Kidney capillary endothelial cell (primary cell): ENCODE data around the gene C3.

Experiments
- DNase-seq: peaks from one replicate; pipeline ENCODE4 v3.0.0-alpha.2; 2018; ENCODE audit warnings: low spot score

Gene C3

DNA sequence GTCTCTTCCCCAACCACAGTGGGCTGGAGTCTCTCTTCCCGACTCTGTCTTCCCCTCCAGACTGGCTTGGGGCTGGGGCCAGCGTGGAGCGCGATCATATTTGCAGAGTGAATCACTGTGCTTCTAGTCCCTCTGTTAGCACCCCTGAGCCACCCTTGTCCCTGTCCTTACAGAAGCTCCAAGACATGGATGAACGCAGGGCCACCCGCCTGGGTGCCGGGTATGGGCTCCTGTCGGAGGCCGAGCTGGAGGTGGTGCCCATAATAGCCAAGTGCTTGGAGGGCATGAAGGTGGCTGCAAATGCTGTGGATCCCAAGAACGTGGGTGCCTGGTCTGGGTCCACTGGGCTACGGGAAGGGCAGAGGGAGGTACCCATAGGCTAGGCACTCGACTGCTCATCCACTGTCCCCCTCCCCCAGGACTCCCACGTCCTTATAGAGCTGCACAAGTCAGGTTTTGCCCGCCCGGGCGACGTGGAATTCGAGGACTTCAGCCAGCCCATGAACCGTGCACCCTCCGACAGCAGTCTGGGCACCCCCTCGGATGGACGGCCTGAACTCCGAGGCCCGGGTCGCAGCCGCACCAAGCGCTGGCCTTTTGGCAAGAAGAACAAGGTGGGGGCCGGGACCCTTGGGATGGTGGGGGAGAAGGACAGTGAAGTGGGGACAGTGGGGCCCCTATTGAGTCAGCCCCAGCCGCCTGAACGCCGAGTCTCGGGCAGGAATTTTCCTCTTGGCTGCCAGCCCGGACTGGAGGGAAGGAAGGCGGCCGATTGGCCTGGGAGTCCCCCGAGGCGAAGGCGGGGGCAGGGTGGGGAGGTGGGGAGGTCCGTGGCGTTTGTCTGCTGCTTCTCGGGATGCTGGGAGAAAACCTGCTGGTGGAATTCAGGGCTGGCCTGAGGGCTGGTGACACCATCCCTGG is 24.2 kb upstream of the C3 start:
- peak; percentile 79 for DNase-seq

- DNase-seq, result no peak
Measured at GRCh38 chr19:6743714-6744380, 23.4 kb upstream of the C3 start.

DNA sequence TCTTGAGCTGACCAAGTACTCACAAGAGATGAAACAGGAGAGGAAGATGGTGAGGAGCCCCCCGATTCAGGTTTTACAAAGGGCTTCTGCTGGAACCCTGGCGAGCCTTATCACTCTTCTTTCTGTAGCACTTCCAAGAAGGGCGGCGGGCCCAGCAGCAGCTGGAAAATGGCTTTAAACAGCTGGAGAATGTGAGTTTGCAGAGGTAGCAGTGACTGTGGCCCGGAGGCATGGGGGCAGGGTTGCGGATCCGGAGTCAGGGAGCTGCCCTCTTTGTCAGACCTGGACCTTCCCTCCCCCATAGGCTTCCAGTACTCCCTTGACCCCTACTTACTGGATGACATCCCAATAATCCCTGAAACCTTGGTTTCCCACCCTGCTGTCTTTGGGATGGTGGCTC is 22.6 kb upstream of the C3 start:
- DNase-seq, result no peak

- peak; percentile 28 for DNase-seq
Measured at GRCh38 chr19:6740589-6741343, 20.3 kb upstream of the C3 start.

DNA sequence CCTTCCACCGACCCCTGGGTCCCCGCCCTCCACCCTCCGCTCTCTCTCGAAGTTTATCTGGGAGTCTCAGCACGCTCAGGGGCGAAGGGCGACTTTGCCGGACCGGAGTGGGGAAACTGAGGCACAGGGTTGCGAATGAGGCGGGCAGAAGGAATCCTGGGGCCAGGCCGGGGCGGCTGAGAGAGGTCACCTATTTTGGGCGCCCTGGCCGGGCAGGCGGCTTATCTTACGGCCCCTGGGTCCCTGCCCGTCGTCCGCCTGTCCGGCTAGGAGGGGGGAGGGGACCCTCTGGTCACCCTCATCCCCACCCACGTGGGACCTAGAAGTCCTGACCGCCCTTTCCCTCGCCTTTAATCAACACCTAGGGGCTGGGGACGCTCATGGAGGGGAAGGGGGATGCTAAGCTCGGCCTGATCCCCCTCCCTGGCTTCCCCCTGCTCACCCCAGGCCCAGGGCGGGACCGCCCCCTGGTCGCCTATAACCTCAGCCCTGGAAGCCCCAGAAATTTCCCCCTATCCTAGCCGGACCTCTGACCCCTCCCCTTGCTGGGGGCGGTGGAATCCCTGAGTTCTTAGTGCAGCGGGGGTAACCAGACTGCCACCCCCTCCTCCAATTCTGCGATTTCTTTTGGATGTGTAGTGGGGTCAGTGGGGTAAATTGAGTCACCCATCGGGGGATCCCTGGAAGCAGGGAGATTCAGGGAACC is 19.6 kb upstream of the C3 start:
- DNase-seq, result peak; percentile 21

- peak; percentile 85 for DNase-seq
Measured at GRCh38 chr19:6739390-6739882, 19.0 kb upstream of the C3 start, which contains the start of gene TRIP10. TSS of gene TRIP10 (plus strand) at chr19:6739680. CDS start at chr19:6739762, 82 bp downstream.

- DNase-seq, result peak; percentile 60
Measured at GRCh38 chr19:6738787-6739389, 18.4 kb upstream of the C3 start.

DNA sequence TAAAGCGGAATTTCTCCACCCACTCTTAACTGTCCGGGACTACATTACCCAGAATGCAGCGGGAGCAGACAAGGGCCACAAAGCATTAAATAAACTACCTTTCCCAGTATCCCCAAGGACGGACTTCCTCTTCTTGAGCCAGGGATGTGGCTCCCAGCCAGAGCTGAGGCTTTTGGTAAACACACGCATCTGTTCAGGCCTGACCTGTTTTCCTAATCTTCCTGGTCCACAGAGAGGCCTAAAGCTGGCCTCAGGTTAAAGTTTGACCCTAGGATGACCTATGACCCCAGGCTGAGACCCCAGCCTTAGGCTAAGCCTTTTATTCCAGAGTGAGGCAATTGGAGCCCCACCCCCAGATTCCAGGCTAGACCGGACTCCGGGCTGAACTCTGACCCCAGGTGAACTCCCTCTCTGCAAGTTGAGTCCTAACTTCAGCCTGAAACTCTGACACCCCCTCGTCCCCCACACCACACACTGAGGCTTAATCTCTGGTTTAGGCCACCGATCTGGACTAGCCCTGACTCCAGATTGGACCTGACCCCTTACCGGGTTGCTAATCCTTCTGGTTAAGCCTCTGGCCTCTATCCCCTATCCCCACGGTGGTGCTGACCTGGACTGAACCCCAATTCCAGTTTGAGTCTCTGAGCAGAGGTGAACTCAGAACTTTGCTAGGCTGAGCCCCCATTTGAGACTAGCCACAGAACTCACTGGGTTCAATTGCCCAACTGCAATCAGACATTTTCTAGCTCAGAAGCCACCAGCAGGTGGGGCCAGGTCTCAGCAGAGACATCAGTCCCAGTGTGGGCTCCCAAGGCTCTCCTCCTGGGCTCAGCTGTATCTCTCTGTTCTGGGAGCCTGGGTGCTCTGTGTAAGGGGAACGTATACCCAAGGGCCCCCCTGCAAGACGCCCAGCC is 17.7 kb upstream of the C3 start:
- peak; percentile 70 for DNase-seq

GRCh38 chr19:6737284-6737872 is 16.9 kb upstream of the C3 start, which contains the start of gene GPR108:
TSS of gene GPR108 (minus strand) at chr19:6737580. CDS start at chr19:6737576, 4 bp downstream.
- DNase-seq, result peak; percentile 100

- no peak for DNase-seq
Measured at GRCh38 chr19:6736917-6737283, 16.4 kb upstream of the C3 start.

DNA sequence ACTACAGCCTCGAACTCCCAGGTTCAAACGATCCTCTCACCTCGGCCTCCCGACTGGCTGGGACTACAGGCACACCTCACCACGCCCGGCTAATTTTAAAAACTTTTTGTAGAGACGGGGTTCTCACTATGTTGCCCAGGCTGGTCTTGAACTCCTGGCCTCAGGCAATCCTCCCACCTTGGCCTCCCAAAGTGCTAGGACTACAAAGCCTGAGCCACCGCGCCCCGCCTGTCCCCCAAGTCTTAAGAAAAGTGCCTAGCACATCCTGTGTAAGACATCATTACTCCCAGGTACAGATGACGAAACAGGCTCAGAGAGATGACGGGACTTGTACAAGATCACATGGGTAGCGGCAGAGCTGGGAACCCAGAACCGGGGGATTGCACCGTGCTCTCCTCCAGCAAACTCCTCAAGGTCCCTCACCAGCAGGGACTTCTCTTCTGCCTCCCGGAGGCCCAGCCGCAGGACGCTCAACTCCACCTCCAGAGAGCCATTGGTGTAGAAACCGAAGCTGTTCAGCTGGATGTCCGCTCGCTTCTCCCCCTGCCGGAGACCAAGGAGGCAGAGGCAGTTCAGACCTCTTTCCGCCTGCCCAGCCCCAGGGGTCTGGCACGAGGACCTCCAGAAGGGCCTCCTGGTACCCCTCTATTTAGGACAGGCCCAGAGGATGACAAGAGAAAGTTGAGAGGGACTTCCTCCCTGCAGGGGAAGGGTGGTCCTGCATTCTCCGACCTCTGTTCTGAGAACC is 15.9 kb upstream of the C3 start:
- DNase-seq, result peak; percentile 80

- DNase-seq, result peak; percentile 42
Measured at GRCh38 chr19:6735181-6735911, 14.9 kb upstream of the C3 start.

DNA sequence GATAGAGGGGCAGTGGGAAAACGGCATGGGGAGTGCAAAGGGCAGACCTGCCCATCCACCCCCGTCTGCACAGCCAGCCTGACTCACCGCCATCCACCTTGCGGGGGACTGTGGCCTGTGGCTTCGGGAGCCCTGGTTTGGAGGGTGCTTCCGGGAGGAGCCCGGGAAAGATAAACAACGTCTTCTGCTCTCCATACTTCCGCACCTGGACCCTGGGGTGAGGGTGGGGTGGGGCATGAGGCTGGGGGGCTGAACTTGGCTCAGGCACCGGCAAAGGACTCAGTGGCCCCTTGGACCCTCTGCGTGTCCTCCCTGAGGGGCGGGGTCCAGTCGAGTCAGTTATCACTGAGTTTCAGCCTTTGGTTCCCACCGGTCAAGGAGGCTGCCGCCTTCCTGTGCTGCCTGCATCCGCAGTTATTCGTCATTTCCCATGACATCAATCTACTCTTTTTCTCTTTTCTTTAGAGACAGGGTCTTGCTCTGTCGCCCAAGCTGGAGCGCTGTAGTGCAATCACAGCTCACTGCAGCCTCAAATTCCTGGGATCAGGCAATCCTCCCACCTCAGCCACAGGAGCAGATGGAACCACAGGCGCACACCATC is 13.7 kb upstream of the C3 start:
- DNase-seq, result peak; percentile 84

GRCh38 chr19:6733338-6734095 is 13.1 kb upstream of the C3 start:
- DNase-seq, result no peak

- no peak for DNase-seq
Measured at GRCh38 chr19:6732803-6733337, 12.4 kb upstream of the C3 start.

GRCh38 chr19:6731822-6732221 is 11.4 kb upstream of the C3 start:
- DNase-seq, result no peak
